ENCODE data around the gene HSD11B1. TPM values are rescaled to one million over a fixed set of nuclear protein-coding genes. Genes with fewer than 3 reads are reported as not detected.

Gene HSD11B1
- total RNA-seq, 1 experiment from 2014 or later = 0.27 TPM

DNA sequence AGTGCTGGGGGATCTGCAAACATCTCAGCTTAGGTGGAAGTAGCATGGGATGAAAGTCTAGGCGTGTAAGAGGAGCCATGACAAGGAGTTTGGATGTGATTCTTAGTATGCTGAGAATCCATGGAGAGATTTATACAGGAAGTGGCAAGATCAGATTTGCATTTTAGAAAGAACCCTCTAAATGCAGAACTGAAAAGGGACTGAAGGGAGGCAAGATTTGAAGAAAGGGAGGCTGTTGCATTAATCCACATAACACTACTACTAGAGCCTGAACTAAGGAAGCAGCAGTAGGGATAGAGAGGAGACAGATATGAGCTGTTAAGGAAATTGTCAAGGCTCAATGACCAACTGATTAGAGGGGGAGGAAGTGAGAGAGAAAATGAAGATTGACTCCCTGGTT, 69.9 kb downstream of the HSD11B1 start:
- Histone ChIP-seq H3K4me2 (ENCODE audit: low read length) (no peak overlapping the region), H3K9ac (ENCODE audit: low read length) (no peak overlapping the region), H3K79me2 (ENCODE audit: insufficient read depth, low read length) (no peaks in the 10 kb centered on the region), H3K27ac (ENCODE audit: low read depth, low read length) (no peak overlapping the region), H3K36me3 (ENCODE audit: control insufficient read depth in 1 of 2, insufficient read depth in 2 of 2, low read length in 2 of 2) (no peaks in the 10 kb centered on the region), H3K4me3 (replicated peaks in 1 of 2; ENCODE audit: low read depth in 1 of 2, low read length in 2 of 2) (no peak overlapping the region), H3K27me3 (ENCODE audit: insufficient read depth, low read length) (no peaks in the 10 kb centered on the region), H3K4me1 (ENCODE audit: control insufficient read depth in 1 of 2, insufficient read depth in 2 of 2, low read length in 2 of 2) (no peaks in the 10 kb centered on the region), H2AFZ (ENCODE audit: low read depth, low read length, poor library complexity, severe bottlenecking) (no peak overlapping the region), H3K9me2 (ENCODE audit: insufficient read depth) (no peaks in the 10 kb centered on the region), H4K20me1 (ENCODE audit: insufficient read depth) (no peaks in the 10 kb centered on the region), H3K9me3 (ENCODE audit: control insufficient read depth in 1 of 2, insufficient read depth in 1 of 2, low read depth in 1 of 2, low read length in 2 of 2) (no peaks in the 10 kb centered on the region; a peak in 1 of 4 replicates)
- ATAC-seq (no peak), DNase-seq (ENCODE audit: low read depth, low spot score) (no peak)
- BruUV-seq (replicated peaks) = no TSS peak
- TF ChIP-seq SIN3A (IDR thresholded peaks at IDR 0.05; ENCODE audit: low read depth) (no peak), SRF (IDR thresholded peaks at IDR 0.05; ENCODE audit: low read depth) (no peak), ELF1 (IDR thresholded peaks at IDR 0.05; ENCODE audit: borderline replicate concordance, low read depth) (no peak), POLR2A (IDR thresholded peaks at IDR 0.05; ENCODE audit: borderline replicate concordance, extremely low read depth, insufficient read depth, insufficient read length) (no peak), YY1 (IDR thresholded peaks at IDR 0.05; ENCODE audit: extremely low read depth, insufficient replicate concordance, low read depth, low read length) (no peak), FOSL1 (IDR thresholded peaks at IDR 0.05; ENCODE audit: low read depth) (no peak), SP1 (IDR thresholded peaks at IDR 0.05; ENCODE audit: low read depth) (no peak), EZH2phosphoT487 (IDR thresholded peaks at IDR 0.05; ENCODE audit: borderline replicate concordance) (no peak)
- TF ChIP-seq, protein P1, sequence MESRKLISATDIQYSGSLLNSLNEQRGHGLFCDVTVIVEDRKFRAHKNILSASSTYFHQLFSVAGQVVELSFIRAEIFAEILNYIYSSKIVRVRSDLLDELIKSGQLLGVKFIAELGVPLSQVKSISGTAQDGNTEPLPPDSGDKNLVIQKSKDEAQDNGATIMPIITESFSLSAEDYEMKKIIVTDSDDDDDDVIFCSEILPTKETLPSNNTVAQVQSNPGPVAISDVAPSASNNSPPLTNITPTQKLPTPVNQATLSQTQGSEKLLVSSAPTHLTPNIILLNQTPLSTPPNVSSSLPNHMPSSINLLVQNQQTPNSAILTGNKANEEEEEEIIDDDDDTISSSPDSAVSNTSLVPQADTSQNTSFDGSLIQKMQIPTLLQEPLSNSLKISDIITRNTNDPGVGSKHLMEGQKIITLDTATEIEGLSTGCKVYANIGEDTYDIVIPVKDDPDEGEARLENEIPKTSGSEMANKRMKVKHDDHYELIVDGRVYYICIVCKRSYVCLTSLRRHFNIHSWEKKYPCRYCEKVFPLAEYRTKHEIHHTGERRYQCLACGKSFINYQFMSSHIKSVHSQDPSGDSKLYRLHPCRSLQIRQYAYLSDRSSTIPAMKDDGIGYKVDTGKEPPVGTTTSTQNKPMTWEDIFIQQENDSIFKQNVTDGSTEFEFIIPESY (IDR thresholded peaks at IDR 0.05; ENCODE audit: extremely low read depth, insufficient replicate concordance, low read length) = no peak
- TF ChIP-seq, protein P2, sequence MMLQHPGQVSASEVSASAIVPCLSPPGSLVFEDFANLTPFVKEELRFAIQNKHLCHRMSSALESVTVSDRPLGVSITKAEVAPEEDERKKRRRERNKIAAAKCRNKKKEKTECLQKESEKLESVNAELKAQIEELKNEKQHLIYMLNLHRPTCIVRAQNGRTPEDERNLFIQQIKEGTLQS (IDR thresholded peaks at IDR 0.05) = no peak
- TF ChIP-seq, protein P3, sequence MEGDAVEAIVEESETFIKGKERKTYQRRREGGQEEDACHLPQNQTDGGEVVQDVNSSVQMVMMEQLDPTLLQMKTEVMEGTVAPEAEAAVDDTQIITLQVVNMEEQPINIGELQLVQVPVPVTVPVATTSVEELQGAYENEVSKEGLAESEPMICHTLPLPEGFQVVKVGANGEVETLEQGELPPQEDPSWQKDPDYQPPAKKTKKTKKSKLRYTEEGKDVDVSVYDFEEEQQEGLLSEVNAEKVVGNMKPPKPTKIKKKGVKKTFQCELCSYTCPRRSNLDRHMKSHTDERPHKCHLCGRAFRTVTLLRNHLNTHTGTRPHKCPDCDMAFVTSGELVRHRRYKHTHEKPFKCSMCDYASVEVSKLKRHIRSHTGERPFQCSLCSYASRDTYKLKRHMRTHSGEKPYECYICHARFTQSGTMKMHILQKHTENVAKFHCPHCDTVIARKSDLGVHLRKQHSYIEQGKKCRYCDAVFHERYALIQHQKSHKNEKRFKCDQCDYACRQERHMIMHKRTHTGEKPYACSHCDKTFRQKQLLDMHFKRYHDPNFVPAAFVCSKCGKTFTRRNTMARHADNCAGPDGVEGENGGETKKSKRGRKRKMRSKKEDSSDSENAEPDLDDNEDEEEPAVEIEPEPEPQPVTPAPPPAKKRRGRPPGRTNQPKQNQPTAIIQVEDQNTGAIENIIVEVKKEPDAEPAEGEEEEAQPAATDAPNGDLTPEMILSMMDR (IDR thresholded peaks at IDR 0.05 in 2 of 3, conservative IDR thresholded peaks at IDR 0.05 in 1 of 3; ENCODE audit: borderline replicate concordance in 1 of 3, insufficient read depth in 1 of 3, low read depth in 2 of 3, low read length in 2 of 3) = no peak
- TF ChIP-seq, protein P4, sequence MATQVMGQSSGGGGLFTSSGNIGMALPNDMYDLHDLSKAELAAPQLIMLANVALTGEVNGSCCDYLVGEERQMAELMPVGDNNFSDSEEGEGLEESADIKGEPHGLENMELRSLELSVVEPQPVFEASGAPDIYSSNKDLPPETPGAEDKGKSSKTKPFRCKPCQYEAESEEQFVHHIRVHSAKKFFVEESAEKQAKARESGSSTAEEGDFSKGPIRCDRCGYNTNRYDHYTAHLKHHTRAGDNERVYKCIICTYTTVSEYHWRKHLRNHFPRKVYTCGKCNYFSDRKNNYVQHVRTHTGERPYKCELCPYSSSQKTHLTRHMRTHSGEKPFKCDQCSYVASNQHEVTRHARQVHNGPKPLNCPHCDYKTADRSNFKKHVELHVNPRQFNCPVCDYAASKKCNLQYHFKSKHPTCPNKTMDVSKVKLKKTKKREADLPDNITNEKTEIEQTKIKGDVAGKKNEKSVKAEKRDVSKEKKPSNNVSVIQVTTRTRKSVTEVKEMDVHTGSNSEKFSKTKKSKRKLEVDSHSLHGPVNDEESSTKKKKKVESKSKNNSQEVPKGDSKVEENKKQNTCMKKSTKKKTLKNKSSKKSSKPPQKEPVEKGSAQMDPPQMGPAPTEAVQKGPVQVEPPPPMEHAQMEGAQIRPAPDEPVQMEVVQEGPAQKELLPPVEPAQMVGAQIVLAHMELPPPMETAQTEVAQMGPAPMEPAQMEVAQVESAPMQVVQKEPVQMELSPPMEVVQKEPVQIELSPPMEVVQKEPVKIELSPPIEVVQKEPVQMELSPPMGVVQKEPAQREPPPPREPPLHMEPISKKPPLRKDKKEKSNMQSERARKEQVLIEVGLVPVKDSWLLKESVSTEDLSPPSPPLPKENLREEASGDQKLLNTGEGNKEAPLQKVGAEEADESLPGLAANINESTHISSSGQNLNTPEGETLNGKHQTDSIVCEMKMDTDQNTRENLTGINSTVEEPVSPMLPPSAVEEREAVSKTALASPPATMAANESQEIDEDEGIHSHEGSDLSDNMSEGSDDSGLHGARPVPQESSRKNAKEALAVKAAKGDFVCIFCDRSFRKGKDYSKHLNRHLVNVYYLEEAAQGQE (IDR thresholded peaks at IDR 0.05; ENCODE audit: low read depth) = no peak
- TF ChIP-seq, protein P5, sequence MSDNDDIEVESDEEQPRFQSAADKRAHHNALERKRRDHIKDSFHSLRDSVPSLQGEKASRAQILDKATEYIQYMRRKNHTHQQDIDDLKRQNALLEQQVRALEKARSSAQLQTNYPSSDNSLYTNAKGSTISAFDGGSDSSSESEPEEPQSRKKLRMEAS (IDR thresholded peaks at IDR 0.05) = no peak
- RAD21 ChIA-PET (ENCODE audit: low non-redundant PET in 1 of 2, low total read pairs in 2 of 2, uncharacterized antibody in 2 of 2, unreplicated experiment in 2 of 2) = no interaction called here
- POLR2A ChIA-PET = no interaction called here
- intact Hi-C loops (cut with micrococcal nuclease) = no loop called here
- CTCF ChIA-PET = interaction anchor here (1.5 kb wide), 1 partner anchor 27 kb away, joined by 4 read pairs; no protein-coding TSS in a partner anchor
